ENCODE results near the gene LRRC36.

The LRRC36 gene

DNA sequence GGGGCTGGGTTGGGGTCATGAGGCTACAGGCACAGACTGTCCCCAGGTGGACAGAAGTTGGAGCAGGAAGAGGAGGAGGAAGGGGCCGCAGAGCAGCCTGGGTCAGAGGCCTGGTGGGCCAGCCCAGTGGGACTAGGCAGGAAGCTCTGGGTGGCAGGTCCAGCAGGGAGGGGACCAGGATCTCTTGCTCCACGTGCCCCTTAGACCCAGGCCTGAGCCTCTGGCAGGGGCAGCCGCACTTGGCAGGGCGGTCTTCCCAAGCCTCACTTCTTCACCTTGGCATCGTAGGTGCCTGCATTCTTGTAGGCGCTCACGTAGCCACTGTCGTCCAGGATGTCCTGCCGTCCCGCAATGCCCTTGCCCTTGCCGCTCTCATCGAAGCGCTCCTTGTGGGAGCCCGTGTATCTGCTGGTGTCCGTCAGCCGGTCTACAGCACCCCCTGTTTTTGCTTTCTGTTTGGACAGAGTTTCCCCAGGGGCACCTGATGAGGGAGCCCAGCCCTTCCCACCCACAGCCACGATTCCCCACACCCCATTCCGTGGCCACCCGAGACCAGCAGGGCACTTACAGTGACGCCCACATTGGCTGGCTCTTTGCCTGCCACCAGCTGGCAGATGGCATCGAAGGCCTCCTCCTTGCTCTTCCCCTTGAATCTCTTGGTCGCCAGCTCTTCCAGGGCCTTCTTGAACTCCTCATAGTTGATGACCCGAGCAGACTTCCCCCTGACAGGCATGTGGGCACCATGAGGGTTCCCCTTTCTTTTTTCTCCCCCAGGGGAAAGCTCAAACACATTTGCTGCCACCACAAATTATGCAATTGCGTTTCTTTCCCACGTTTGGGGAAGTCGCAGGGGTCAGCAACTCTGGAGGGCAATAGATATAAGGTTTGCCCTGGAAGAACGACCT is 63.5 kb downstream of the LRRC36 start:
- DNase-seq (ENCODE audit: low read depth in 1 of 2, low spot score in 1 of 2), result no peak

DNA sequence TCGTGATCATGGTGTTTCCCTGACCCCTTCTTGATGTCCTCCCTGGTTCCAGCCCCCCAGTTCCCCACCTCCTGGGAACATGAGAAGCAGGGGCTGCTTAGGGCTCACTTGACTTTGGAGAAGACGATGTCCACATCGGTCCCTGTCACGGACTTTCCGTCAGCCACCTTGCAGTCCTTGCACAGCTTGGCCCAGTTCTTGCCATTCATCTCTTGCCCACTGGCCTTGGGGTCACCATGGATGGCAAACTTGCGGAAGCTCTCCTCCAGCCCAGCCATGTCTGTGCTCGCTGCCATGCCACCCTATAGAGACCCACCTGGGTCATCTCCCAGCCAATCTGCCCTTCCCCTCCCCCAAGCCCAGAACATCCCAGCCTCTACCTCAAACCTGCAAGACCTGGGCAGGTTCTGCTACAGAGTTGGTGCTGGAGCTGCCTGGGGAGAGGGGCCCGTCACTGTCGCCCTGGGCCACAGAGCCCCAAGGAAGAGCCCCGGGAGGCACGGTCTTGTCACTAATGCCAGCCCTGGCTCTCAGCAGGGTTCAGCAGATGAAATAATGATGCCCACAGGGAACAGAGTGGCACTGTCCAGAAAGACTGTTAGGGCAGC is 64.3 kb downstream of the LRRC36 start:
- no peak for DNase-seq (ENCODE audit: low read depth in 1 of 2, low spot score in 1 of 2)

DNA sequence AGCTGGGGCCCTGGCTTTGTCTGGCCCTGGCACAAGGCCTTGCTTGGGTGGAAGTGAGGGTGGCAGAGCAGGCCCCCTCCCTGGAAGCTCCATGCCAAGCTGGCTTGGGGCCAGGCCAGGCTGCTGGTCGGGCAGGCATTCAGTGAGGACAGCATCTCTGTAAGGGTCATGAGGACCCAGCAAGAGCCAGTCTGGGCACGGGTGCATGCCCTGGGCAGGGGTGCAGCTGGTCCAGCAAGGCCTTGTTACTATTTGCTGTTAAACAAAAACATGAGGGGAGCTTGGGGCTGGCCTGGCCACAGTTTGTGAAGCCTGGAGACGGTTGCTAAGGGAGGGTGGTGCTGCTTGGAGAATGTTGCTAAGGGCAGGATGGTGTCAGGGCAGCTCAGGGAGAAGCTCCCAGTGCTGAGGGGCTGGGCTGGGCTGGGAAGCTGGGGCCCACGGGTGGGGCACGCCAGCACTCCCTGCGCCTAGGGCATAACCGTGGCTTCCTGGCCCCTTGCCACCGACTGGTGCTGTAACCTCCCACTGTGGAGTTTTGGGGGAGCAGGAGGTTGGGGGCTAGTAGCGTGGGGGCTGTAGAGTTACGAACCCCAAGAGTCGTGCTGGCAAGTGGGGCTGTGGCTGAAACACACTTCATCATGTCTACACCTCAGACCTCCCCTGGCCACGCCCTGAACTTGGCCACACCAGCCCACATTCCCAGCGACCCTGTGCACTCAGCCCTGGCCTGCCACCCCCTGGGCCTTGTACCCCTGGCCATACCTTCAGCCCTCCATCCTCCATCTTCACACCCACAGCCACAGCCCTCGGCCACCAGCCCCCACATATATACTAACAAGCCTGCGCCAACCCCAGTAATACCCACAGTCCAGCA is 65.0 kb downstream of the LRRC36 start:
- no peak for DNase-seq (ENCODE audit: low read depth in 1 of 2, low spot score in 1 of 2)

DNA sequence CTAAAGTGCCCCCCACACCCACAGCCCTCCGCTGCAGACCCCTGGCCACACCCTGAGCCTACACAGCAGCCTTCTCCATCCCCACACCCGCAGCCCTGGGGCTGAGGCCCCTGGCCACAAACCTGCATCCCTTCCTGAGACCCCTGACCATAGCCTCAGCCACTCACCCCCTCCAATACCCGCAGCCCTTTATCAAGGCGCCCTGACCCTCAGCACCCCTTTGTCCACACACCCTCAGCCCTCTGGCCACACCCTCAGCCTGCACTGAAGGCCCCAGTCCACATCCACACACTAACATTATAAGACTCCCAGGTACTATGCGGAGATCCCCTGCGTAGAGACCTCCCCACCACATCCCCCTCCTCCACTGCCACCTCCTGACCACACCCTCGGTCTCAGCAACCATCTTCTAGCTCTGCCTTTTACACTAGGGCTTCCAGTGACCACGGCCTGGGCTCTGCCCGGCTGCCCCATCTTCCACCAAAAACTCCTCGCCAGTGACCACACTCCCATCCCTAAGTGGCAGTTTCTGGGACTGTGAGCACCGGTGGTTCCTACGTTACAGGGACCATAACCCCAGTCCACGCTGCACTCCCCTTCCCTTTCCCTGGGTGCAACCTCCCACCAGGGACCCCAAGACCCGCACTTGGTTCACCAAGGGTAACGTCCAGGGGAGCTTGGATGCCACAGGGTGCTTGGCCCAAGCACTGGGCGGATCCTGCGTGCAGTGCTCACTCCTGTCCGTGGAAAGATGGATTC is 65.9 kb downstream of the LRRC36 start:
- no peak for DNase-seq (ENCODE audit: low read depth in 1 of 2, low spot score in 1 of 2)

DNA sequence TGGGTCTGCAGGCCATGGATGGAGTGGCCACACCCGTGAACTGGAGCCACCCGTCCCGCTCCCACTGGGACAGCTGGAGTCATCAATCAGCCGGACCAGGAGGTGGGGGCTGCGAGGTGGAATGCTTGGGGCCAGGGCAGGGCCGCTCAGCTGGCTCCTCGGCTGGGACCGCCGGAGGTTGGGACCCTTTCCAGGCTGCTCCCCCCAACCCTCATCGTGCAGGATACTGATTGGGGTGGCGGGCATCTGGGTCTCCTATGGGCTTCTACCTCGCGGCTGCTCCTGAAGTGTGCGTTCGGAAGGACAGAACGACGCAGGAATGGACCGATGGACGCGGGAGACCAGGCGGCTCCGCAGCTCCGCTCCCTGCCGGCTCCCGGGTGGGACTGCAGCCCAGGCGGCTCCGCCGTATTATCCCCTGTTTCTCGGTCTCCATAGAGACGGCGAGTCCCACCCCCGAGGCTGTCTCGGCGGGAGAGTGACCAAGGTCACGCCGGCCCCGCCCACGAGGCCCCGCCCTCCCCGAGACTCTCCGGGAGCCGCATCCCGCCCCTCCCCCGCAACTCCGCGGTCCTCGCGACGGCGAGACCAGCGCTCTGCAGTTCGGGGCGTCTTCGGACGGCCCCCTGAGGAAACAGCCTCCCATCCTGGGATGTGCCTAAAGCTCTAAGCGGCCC is 66.6 kb downstream of the LRRC36 start, which contains the start of gene TPPP3:
TSS of gene TPPP3 (minus strand) at position 388 of the 677 bp plus-strand sequence. CDS start 2,387 bp downstream, outside the sequence.
- DNase-seq (ENCODE audit: low read depth in 1 of 2, low spot score in 1 of 2), result no peak

DNA sequence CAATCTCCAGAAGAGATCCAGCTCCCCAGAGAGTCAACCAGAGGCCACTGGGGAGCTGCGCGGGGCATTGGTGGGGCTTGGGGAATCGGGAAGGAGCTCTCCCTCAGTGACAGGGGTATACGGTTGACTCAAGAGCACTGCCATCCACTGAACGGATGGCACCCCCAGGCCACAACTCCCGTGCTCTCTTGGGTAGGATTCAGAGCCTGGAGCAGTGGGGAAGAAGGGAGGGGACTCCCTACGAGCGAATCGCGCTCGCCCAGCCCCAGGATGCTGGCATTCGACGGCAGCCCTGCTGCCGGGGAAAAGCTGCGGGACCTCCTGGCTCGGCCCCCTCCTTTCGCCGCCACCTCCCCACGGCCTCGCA is 67.2 kb downstream of the LRRC36 start:
- no peak for DNase-seq (ENCODE audit: low read depth in 1 of 2, low spot score in 1 of 2)

DNA sequence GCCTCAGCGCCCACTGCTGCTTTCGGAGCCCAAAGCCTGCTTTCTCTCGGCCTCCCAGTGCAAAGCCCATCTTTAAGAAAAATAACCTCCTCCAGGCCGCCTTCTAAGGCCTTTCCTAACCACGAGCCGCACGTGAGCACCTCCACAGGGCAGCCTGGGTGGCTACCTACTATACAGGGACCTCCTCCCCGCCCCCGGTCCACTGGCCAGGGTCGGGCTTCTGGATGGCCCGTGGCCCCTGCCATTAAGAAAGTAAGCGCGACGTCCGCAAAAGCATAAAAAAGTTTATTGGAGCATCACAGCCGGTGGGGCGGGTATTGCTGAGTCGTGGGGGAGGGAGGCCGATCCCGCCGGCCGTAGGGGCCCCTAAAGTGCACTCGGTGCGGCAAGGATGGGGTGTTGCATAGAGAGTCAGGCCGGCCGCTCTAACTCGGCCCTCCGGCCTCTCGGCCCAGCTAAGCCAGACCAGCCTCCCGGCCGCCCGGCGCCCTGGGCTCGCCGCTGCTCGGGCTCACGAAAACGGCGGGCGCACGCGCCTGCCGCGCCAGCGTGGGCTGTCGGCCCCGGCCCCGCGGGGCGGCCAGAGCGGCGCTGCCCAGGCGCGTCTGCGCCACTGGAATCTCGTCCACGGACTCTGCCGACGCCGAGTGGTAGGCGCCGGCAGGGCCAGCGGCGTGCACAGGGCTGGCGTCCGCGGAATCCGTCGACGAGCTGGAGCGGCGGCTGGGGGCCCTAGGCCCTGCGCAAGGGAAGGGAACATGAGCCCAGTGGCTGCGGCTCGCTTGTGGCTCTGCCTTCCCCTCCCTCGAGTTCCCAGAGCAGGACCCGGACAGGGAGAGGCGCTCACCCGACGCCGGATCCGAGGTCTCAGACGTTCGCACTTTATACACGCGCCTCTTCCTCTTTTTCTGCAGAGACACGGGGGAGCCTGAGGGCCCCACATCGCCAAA is 67.8 kb downstream of the LRRC36 start:
- DNase-seq (ENCODE audit: low read depth in 1 of 2, low spot score in 1 of 2), result no peak

DNA sequence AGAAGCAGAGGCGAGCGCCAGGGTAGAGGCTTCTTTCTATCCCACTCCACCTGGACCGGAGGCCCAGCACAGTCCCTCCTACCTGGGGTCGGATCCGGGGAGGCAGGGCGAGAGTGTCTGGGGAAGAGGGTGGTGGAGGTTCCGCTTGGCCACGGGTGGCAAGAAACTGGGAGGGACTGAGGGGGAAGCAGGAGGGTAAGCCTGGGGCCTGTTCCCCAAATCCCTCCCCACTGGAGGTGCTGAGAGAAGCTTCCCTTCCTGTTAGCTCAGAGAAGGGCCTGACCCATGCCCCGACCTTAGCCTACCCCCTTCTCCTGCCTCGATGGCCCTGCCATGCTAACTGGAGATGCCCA is 68.5 kb downstream of the LRRC36 start:
- no peak for DNase-seq (ENCODE audit: low read depth in 1 of 2, low spot score in 1 of 2)

DNA sequence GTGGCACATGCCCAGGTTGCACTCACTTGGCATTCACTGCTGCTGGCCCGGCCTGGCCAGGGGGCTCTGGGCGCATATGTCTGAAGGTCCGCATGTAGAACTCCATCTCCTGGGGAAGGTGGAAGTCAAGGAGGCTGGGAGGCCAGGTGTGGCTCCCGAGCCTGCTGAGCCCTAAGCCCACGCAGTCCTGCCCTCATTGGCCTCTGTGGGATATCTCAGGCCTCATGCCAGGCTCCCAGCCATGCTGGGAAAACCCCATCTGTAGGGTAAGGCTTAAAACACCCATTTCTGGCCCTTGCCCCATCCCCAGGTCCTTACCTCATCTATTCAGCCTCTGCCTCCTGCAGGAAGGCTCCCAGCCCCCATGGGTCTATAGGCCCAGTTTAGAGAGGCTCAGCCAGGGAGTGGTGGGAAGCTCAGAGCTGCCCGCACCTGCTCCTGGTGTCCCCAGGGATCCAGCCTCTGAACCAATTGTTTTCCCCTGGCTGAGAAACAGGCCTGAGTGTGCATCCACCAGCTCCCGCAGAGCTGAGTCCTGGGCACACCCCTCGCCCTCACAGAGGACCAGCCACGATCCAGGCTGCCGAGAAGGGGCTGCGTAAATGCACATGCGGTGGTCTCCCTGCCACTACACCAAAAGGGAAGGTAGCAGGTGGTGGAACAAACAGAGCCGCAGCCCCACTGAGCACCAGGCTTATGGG is 69.0 kb downstream of the LRRC36 start:
- no peak for DNase-seq (ENCODE audit: low read depth in 1 of 2, low spot score in 1 of 2)

DNA sequence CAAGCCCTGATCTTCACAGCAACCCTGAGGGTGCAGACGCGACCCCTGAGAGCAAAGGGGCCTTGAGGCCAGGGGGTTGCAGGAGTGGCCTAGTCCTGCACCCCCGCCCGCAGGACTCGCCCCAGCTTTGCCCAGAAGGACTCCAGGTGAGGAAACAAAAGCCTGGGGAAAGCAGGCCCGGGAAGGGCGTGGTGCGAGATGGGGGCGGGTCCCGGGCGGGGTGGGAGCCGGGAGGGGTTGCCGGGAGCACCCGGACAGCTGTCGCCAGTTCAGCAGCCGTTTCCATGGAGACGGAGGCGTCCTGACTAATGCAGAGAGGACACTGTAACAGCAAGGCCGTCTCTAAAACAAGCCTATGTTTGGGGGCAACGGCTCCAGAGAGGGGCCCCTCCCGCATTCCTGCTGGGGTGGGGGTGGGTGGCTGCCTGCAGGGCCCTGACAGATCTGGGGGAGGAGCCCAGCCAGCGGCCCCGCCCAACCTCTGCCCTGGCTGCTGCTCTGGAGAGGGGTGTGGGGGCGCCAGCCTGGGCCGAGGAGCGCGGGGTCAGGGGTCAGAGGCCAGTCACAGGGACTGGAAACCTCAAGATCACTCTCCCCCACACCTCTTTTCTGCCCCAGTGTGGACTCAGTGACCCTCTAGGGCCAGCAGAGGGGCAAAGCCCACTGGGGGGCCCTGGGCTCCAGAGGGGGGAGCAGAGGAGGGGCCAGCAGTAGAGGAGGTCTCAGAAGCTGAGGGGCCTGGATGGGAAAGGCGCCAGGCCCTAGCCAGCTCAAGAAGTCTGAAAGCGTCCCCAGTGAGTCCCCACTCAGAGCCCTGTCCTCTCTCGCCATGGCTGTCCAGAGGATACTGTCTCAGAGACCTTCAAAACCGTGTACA is 69.8 kb downstream of the LRRC36 start:
- DNase-seq (ENCODE audit: low read depth in 1 of 2, low spot score in 1 of 2), result no peak

DNA sequence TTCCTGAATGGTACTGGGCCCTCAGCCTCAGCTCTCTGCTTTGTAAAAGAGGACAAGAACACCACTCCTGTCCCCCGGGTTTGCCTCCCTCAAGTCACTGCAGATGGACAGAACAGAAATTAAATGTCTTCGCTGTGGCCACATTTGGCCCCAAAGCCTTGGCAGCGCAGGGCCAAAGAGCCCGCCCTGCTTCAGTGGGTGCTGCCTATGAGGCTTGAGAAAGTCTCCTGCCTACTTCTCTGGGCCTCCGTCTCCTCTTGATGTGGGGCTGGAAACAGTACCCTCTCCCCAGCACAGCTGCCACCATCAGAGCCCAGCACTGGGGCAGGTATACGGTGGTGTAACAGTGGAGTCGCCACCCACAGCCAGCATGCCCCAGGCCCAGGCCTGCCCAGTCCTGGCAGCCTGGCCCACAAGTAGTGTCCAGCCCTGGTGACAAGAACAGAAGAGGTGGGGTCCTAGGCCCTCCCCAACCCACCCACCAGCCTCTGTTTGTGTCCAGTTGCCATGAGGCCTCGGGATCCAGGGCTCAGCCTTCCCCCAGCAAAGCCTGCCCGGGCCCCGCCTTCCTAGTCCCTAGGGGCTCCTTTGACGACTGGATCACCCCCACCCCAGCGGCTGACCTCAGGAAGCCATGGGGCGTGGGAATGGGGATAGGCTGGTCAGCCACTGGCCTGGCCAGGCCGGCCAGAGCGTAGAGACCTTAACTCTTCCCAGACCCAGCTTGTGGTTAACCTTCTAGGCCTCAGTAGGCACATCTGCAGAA is 70.6 kb downstream of the LRRC36 start:
- no peak for DNase-seq (ENCODE audit: low read depth in 1 of 2, low spot score in 1 of 2)

DNA sequence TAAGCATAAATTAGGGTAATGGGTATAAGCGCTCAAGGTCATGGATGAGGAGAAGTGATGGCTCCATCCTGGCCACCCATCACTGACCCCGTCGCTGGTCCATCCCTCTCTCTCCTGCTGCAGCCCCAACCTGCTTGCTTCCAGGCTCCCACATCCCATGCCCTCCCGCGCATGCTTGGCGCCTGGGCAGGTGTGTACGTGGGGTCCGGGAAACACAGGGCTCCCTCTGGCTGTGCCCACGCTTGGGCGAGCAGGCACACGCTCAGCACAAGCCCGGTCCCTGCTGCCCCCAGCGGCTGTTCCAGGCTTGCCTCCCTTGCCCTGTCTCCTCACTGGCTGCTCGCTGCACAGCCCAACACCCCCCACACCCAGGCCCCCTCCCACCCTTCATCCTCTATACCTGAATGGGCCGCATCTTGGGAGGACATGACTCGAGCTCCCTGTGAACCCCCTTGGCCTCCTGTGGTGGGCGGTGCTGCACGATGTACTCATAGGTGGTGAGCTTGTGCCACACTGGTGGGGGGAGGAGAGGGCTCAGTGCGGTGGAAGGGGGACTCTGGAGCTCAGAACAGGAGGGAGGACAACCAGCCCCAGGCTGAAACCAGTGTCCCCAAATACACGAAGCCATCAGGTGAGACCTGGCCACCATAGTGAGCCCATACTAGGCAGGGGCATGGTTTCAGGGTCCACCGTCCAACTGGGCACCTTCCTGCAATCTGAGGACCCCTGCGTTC is 71.4 kb downstream of the LRRC36 start:
- no peak for DNase-seq (ENCODE audit: low read depth in 1 of 2, low spot score in 1 of 2)

DNA sequence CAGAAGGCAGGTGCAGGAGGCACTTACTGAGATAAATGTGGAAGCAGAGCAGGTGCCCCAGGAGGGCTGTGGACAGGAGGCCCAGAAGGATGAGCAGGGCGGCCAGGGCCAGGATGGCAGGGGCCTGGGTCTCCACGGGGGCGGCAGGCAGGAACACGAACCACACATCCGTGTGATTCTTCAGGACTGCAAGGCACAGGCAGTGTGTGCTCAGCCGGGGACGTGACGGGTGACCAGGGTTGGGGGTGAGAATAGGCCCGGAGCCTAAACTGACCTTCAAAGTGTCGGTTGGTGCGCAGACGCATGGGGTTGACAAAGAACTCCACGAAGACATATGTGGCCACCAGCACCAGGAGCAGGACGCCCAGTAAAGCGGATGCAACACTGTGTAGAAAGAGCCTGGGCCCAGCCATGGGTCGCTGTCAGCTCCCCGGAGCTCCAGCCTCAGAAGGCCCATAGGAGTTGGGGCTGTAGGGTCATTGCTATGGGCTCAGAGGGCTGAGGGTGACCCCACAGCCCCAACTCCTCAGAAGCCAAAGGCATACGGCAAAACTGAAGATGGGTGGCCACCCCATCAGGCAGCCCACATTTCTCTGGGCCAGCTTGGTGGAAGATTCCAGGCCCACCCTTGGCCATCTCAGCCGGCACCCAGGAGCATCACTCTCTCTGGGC is 72.1 kb downstream of the LRRC36 start:
- no peak for DNase-seq (ENCODE audit: low read depth in 1 of 2, low spot score in 1 of 2)

DNA sequence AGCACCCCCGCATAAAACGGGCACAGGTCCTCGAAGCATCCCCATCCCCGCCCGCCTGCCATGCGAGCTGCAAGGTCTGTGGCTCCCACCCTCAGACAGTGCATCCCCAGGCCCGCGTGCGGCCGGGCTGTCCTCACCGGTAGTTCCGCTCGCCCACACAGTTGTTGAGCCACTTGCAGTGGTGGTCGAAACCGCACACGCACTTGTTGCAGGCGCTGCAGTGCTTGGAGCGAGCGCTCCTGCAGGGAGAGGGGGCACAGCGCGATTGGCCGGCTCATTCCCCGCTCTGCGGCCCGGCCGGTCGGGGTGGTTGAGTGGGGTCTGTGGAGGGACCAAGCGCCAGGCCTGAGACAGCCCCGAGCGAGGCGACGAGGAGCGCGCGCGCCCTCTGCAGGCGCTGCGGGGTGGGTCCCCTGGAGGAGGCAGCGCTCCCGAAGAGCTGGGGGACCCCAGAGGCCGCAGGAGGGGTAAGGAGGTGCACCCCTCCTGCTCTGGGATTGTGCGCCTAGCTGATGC is 72.7 kb downstream of the LRRC36 start:
- peak in 1 of 2 donors; percentile 53 for DNase-seq (ENCODE audit: low read depth in 1 of 2, low spot score in 1 of 2)

All from stimulated activated CD4-positive, alpha-beta T cell treated with anti-CD3 and anti-CD28 coated beads, Interleukin-15, amount 100 ng/mL, for 1 hour (primary cell).